Left hindlimb (tissue), 1 donor: ENCODE data around the gene FXYD2.
"Not testable (repeated sequence)": the region's sequence is repeated elsewhere in the genome, so short reads cannot be mapped to it uniquely, and the experiment has no call there.

Source experiments
- DNase-seq: peaks from one replicate; pipeline ENCODE4 v3.0.0-alpha.2; 2018

Gene FXYD2

DNA sequence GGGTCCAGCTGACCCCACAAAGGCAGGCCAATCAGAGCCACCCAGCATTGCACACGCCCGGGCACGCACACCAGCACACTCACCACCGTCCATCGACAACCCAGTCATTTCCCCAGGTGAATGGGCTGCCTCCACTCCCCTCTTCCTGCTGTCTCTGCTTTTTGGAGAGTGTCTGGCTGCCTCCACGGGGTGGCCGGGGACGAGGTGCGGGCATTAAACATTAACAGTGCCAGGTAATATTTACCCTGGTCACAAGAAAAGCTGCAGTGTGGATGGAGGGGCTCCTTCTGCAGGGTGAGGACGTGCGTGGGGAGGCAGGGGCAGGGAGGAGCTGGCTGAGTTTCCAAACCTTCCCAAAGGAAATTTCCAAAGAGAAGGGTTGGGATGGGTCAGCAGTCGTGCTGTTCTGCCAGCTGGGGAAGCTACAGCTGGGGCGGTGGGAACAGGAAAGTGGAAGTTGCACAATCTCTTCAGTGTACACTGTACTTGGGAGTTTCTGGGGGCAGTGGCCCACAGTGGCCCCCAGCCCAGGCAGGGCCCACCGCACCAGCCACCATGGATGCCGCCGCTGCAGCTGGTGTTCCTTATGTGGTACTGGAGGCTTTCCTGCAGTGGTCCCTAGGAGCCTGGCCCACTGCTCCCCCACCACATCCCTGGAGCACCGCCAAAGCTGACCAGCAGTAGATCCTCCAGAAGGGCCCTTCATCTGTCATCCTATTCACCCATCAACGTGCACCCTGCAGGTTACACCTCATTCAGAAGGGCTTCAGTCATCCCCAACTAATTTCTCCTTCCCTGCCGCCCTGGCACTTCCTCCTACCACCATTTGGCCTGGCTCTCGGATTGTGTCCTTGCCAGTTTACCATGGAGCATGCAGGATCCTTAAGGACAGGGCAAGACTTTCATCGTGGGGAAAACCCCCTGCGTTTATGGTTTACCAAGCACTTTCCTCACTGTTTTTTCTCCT is at the start of gene FXYD2:
Gene FXYD2, minus strand, starts transcription at position 174 of the 967 bp plus-strand sequence. Its CDS starts 66 bp downstream, at position 108.
- DNase-seq = no peak

DNA sequence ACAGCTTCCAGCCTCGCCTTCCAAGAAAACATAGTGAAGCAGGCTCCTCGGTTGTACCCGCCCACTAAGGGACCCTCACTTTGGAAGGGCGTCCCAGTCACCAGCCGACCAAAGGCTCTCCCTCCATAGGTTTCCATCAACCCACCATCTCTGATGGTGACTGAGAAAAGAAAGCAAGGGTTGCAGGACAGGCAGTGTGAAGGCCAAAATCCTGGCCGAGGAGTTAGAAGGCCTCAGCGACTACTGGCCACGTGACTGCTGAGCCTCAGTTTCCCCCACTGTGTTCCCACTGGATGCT is 49.2 kb upstream of the FXYD2 start:
- DNase-seq = no peak

DNA sequence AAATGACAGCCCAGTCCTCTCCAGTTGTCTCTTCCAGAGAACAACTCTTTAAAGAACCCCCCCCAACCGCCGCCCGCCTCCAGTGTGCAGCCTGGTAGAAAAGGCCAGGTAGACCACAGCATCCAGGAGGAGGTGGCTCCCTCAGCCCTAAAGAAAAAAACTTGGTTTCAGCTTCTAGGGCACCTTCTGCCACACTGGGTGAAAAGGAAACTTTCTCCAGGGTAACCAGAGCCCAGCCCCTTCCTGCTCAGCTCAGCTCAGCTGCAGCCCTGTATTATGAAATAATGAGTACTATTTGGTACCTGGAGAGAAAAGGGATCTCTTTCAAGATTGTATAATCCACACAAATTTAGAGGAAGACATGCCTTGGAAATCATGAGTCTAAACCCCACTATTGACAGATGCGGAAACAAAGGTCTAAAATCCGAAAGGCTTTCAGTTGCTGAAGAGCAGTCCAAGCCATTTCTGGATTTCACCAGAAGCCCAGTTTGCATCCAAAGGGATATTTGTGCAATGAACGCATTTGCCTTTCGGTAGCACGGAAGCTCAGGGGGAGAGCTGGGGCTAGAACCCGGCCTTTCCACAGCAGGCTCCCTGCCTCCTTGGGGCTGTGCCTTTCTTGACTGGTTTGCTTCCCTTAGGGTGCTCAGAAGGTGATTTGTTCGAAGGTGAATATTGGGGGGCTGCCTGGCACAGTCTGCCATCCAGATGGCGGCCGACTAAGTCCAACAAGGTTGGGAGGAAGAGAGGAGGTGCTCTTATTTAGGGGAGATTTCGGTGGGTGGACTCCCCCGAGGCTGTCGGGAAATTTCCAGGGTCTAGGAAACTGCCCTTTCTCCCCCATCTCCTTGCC is 48.7 kb upstream of the FXYD2 start:
- DNase-seq = no peak

DNA sequence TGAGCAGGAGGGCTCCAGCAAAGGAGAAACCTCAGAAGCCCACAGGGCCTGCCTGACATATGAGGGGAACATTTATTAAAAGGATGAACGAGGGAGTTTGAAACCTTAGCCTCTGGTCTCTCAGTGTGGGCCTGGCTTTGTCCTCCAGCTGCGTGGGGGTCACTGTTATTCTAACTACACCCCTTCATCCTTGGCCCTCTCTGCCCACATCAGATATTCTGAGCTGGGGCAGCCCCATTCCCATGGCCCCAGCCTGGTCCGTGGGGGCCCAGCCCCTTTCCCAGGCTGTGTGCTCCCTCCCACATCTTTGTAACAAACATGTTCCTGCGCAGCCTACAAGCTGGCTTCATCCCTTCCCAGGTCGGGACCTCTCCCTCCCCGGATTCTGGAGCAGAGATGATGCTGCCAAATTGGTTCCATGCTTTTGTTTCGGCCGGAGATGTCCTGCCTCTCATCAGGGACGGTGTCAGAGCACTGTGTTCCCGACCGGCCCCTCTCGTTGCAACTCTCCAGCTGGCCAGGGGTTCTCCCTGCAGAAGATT is 47.9 kb upstream of the FXYD2 start:
- DNase-seq = no peak

DNA sequence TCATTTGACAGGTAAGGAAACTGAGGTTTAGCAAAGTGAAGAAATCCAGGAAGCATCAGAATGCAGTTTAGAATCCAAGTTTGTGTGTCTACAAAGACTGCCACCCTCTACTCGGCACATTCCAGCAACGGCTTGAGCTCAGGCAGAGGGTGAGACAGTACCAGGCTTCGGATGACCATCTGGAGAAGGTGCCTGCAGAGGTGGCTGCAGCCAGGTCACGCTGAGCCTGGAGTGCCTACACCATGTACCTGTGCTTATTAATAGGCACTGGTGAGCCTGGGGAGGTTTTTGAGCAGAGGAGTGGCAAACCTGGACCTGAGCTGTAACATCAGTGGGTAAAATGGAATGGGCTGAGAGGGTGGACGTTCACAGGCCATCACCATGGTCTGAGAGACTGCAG is 47.2 kb upstream of the FXYD2 start:
- DNase-seq = no peak

DNA sequence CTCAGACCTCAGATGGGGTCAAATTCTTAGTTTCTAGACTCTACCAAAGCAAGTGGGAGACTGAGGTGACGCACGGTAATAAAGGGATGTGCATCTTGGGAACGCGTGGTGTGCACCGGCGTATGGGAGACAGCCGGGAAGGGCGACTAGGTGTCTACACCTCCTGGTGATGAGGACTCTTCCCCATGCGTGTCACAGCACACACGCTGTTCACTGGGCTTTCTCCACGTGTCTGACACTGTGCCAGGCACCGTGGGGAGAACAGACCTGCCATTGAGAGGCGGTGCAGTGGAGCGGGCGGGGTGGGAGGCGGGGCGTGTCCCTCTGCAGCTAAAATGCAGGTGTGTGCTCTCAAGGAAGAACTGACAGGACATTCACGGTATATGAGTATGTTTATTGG is 46.6 kb upstream of the FXYD2 start:
- no peak for DNase-seq

DNA sequence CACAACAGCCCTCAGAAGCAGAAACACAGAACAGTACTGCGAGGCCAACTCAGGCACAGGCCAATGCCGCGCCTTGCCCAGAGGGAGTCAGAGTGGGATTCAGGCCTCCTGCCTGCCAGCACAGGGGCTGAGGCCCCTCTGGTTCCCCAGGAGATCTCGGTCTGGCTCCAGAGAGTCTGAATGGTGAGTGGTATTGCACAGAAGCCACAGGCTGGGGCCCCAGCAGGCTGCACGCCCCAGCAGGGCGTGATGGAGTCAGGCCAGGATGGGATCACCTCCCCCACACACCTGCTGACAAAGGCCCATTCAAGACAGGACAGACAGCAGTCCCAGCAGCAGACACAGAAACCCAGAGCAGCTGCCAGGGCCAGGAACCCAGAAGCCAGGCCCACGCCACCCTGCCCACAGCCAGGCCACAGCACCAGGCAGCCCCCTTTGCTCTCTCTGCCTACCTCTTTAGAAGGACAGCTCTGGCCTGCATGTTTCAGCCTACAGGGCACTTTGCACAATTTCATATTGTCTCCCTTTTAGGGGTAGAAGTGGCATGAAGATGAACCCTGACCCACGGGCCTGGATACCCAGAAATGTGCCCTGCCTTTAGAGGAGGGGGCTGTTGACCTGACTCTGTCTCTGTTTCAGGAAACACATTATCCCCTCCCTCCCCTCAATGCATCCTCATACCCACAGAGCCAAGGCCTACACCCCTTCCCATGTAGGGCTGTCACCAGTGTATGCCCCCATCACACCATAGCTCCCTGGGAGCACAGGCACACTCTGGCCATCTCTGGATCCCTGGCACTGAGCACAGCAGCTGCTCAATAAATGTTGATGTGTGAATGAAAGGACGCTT is 45.8 kb upstream of the FXYD2 start:
- DNase-seq = peak; percentile 69

DNA sequence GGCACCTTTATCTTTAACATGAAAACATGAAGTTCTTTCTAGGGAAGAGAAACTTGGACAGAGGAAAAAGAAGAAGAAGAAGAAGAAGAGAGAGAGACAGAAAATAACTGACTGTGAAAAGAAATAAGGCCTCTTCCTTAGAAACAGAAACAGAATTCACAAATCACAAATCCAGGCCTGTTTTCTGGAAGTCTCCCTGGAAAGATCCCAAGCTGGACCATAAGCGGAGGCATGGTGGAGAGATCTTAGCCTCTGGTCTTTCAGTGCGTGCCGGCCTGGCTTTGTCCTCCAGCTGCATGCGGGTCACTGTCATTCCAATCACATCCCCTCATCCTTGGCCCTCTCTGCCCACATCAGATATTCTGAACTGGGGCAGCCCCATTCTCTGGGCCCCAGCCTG is 45.1 kb upstream of the FXYD2 start:
- no peak for DNase-seq

DNA sequence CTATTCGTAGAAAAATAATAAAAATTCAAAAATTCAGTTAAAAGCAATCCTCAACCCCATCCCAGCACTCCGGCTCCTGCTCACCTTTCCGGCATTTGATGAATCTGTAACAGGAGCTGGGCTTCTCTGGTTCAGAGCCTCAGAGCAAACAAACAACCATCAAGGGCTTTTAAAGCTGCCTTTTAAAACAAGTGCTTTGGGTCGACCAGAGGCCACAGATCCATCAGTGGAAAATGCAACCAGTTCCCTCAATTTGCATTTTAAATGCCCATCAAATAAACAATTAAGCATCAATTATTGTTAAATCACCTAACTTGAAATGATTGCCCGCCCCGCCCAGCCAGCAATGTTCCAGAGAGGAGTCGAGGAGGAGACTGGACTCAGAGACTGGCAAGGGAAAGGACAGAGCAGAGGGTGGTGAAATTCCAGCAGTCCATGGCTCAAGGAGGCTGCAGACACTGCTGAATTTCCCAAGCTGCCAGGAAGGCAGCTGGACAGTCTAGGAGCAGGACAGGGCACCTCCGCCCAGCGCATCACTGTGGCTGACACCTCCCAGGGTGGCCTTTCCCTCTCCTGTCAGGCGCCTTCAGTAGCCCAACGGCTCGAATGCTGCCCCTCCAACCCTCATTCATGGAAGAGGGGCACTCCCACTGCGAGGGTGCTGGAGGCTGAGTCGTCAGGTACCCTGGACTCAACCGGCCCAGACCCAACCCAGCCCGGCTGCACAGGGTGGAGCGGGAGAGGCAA is 44.4 kb upstream of the FXYD2 start:
- DNase-seq = no peak

DNA sequence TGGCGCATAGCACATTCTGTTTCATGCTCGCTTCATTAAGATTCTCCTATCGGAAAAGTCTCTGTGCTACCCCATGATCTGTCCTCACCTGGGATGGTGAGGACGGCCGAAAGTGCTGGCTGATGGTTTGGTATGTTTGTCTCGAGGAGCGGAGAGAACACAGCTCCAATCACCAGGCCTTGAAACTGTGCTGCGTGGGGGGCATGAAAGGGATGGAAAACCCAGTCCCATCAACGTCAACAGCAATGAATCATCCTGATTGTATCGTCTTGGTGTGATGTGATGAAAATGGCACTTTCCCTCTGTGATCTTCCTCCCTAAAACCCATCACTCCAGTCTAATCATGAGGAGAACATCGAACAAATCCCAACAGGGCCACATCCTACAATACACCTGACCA is 43.5 kb upstream of the FXYD2 start:
- DNase-seq = no peak

DNA sequence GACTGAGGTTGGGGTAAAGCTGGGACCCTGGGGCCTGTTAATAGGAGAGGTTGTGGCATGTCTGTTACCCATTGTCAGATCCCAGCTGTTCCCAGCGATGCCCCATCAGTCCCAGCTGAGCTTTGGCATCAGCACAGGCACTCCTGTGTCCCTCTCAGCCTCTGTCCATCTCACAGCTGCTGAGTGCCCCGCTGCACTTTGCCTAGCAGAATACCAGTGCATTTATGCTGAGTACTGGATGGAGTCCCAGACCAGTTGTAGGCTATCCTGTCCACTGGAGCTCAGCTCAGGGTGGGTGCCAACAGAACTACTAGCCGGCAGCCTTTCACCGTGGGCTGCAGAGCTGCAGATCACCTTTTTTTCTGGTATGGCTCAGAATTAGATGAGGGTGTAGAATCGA is 42.0 kb upstream of the FXYD2 start:
- DNase-seq = no peak

DNA sequence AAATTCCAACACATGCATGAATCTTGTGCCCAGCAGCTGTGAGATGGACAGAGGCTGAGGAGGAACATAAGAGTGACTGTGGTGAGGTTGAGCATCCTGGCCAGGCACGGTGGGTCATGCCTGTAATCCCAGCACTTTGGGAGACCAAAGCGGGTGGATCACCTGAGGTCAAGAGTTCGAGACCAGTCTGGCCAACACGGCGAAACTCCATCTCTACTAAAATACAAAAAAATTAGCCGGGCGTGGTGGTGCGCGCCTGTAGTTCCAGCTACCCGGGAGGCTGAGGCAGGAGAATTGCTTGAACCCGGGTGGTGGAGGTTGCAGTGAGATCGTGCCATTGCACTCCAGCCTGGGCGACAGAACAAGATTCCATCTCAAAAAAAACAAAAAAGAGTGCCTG is 41.0 kb upstream of the FXYD2 start:
- not testable (repeated sequence) for DNase-seq

DNA sequence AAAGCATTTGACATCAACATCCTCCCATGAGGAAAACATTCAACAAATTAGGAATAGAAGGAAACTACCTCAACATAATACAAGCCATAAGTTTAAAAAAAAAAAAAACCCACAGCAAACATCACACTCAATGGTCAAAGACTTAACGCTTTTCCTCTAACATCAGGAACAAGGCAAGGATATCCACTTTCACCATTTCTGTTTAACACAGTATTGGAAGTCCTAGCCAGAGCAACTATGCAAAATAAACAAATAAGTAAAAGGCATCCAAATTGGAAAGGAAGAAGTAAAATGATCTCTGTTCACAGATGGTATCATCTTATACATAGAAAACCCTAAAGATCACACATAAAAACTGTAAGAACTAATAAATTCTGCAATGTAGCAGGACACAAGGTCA is 38.8 kb upstream of the FXYD2 start:
- DNase-seq = no peak

DNA sequence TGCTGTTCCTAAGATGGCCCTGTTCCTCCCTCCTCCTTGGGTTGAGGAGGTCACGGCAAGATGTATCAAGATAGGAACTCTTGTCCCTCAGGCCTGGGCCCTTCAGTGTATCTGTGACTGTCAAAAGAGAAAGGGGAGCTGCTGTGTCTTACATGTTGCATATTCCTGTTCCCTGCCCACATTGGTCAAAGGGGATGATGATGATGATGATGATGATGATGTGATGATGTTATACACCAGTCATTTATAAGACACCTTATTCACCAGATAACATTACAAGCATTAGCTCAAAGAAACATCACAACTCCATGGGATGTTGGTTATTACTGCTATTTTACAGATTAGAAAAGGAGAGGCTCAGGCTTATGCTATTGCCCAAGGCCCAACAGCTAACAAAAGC is 38.2 kb upstream of the FXYD2 start:
- no peak for DNase-seq

DNA sequence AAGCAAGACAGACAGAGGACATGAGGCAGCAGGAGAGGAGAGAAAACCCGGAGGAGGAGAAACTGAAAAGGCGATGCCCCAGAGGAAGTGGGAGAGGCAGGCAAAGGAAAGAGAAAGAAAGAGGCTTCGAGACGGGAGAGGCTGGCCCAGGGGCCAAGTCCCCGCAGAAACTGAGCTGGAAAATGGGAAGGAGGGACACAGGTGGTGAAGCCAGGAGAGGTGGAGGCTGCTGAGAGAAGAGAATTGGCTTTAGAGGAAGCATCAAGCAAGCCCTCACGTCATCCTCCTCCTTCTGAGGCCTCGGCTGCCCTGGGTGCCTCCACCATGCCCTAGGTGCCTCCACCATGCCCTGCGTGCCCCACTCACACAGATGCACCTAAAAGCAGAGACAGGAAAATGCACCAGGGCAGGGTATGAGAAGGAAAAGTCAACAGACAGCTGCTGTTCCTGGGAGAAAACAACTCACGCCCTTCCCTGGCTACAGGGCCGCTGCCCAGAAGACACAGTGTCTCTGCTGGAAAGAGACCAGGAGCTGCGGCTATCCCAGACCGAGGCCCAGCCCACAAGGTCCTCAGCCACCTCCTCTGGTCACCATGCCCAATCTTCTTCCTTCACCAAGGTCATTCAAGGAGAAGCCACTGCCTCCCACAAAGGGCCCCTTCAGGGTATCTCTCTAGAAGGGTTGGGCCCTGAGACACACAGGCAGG is 37.6 kb upstream of the FXYD2 start:
- DNase-seq = peak; percentile 55

DNA sequence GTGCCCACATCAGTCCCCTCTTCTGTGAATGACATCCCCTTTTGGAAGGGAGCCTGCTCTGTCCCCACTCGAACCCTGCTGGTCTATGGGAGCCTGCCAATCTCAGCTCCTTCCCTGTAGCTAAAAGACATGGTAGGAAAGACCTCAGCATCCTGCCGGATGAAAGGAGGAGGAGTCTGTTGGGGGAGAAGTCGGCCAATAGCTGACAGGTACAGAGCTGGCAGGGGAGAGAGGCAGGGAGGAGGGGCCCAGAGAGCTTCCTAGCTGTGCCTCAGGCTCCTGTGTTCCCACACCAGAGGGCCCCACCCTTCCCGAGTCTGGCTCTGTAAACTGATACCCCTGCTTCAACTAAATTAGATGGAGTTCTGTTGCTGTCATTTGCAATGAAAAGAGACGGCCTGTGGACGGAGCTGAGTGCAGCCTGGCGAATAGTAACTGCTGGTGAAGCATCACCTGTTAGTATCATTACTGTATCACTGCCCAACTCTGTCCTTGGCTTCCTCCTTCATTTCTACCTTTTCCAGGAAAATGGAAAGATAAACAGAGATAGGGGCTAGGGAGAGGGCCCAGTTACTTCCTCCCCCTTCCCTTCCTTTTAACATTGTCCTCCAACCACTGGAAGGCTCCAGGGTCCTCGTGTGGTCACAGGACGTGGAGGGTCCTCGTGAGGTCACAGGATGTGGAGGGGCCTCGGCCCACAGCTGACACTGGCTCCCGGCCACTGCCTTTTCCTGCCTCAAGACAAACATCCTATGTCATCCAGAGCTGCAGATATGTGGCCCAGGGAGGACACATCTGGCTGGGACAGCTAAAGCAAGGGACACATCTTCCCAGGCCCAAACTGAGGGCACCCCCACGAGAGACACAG is 36.8 kb upstream of the FXYD2 start:
- peak; percentile 75 for DNase-seq

DNA sequence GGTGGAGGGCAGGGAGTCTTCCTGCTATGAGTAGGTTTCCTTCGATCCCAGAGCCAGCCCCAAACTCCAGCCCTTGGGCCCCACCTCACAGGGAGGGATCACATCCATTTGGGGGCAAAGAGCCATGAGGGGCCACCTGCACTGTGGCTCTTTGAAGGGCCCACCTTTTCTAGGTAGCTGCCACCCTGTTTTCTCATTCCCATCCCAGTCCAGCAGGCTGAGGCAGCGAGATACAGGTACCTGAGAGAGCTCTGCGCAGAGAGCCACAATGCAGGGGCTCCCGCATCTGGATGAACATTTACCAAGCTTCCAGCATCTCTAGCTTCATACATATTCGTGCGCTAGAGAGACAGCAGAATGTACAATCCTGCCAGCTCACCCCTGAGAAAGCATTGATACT is 35.6 kb upstream of the FXYD2 start:
- peak; percentile 22 for DNase-seq

DNA sequence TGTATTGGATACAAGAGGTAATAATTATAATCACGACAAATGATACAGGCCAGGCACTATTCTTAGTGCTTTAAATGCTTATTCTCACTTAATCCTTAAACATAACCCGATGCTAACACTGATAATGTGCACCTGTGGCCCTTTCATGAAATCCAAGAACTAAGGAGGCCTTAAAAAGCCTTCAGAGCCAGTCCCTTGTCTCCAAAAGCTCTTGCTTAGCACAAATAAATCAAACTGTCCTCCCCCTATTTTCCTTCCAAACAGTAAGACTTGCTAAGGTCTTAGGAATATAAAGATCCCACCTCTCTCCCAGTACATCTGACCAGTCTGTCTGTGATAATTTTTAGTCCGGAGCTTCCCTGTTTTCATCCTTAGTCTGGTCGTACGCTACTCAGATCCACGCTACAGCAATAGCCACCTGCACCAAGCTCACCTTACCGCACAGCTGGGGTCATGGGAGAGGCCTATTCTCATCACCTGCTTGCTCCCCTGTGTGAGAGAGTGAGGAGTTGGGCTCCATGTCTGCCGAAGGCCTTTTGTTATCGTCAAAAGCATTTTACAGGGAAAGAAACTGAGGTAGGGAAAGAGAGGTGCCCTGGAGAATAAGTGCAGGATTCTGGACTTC is 35.1 kb upstream of the FXYD2 start:
- DNase-seq = peak; percentile 8

DNA sequence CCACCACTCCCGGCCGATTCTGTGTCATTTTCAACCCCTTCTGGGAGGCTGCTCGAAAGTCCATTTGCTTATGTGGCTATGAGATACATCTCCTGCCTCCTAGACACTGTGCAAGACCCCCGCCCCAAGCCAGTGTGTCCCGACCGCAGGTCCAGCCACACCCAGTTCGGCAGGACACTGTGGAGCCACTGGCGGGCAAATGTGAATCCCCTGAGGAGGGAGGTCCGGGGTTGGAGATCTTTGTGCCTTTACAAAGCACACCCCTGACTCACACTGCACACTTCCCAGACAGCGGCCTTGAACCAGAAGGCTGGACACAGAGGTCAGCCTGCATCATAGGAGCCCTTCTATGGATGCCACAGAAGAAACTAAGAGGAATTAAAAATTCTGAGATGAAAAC is 34.5 kb upstream of the FXYD2 start:
- DNase-seq = peak; percentile 26
